HepG2 (cell line): ENCODE results near the gene NR2F6. TPM values are rescaled to one million over a fixed set of nuclear protein-coding genes. Genes with fewer than 3 reads are reported as not detected.
A peak's percentile ranks its signal among the peaks of the same experiment; 100 is the strongest.

ENCODE experiments used
- AHDC1 ChIP-seq: sonication (generic); formaldehyde crosslinking; IDR thresholded peaks from 2 replicates; pipeline ENCODE4 v1.5.1; 2020; ENCODE audit warnings: mild to moderate bottlenecking, missing genetic modification reagents, borderline replicate concordance
- CENPBD1 ChIP-seq: sonication (generic); formaldehyde crosslinking; IDR thresholded peaks from 2 replicates; pipeline ENCODE4 v1.8.0; 2022; ENCODE audit warnings: missing genetic modification reagents, low read depth, mild to moderate bottlenecking, borderline replicate concordance
- DNMT1 ChIP-seq: sonication (generic); formaldehyde crosslinking; IDR thresholded peaks from 2 replicates; pipeline ENCODE4 v1.5.1; 2020; ENCODE audit warnings: mild to moderate bottlenecking, missing genetic modification reagents
- GABPB1 ChIP-seq: IDR thresholded peaks from 2 replicates; pipeline ENCODE4 v1.6.1; 2016; ENCODE audit warnings: mild to moderate bottlenecking, missing genetic modification reagents, moderate library complexity, missing compliant biosample characterization
- MTF2 ChIP-seq: sonication (generic); formaldehyde crosslinking; IDR thresholded peaks from 2 replicates; pipeline ENCODE4 v1.5.0; 2020; ENCODE audit warnings: missing genetic modification reagents, borderline replicate concordance
- PAF1 ChIP-seq: IDR thresholded peaks from 2 replicates; pipeline ENCODE4 v1.6.1; 2016; ENCODE audit warnings: missing genetic modification reagents, missing compliant biosample characterization
- PBX2 ChIP-seq: IDR thresholded peaks from 2 replicates; pipeline ENCODE4 v1.6.1; 2016; ENCODE audit warnings: control low read depth
- RAD51 ChIP-seq: fragments of 450-650 bp; IDR thresholded peaks from 2 replicates; pipeline ENCODE4 v1.6.1; 2016; ENCODE audit warnings: borderline replicate concordance
- SAFB2 ChIP-seq: sonication (generic); formaldehyde crosslinking; IDR thresholded peaks from 2 replicates; pipeline ENCODE4 v1.5.1; 2020; ENCODE audit warnings: missing genetic modification reagents, low read depth, mild to moderate bottlenecking, borderline replicate concordance
- SOX5 ChIP-seq: IDR thresholded peaks from 2 replicates; pipeline ENCODE4 v1.6.1; 2016; ENCODE audit warnings: borderline replicate concordance
- SOX6 ChIP-seq, 2 experiments: fragments of 450-650 bp in 1 of 2; sonication (generic) in 1 of 2; formaldehyde crosslinking in 1 of 2; IDR thresholded peaks; 2 replicates each; pipeline versions ENCODE4 v1.4.0 to v1.6.1; 2017 to 2020; ENCODE audit warnings: antibody characterized with exemption in 1 of 2, mild to moderate bottlenecking in 1 of 2, missing genetic modification reagents in 1 of 2
- TCF7L2 ChIP-seq: IDR thresholded peaks from 2 replicates; pipeline ENCODE4 v1.6.1; 2011; ENCODE audit warnings: mild to moderate bottlenecking, low read depth, low read length, moderate library complexity
- THRA ChIP-seq: sonication (generic); formaldehyde crosslinking; IDR thresholded peaks from 2 replicates; pipeline ENCODE4 v1.4.0; 2020; ENCODE audit warnings: missing genetic modification reagents, borderline replicate concordance
- ZBTB25 ChIP-seq: IDR thresholded peaks from 2 replicates; pipeline ENCODE4 v1.6.1; 2018; ENCODE audit warnings: missing genetic modification reagents
- ZFX ChIP-seq: sonication (generic); formaldehyde crosslinking; IDR thresholded peaks from 2 replicates; pipeline ENCODE4 v1.4.0; 2020; ENCODE audit warnings: mild to moderate bottlenecking, low read depth, missing genetic modification reagents, moderate library complexity
- ZFYVE20 ChIP-seq: sonication (generic); formaldehyde crosslinking; IDR thresholded peaks from 2 replicates; pipeline ENCODE4 v1.8.0; 2023; ENCODE audit warnings: low read depth, mild to moderate bottlenecking, moderate library complexity, missing genetic modification reagents, borderline replicate concordance
- ZNF292 ChIP-seq: sonication (generic); formaldehyde crosslinking; IDR thresholded peaks from 2 replicates; pipeline ENCODE4 v1.8.1; 2022; ENCODE audit warnings: mild to moderate bottlenecking, low read depth, missing genetic modification reagents, borderline replicate concordance
- ZNF512 ChIP-seq: sonication (generic); formaldehyde crosslinking; IDR thresholded peaks from 2 replicates; pipeline ENCODE4 v1.4.0; 2020; ENCODE audit warnings: mild to moderate bottlenecking, missing genetic modification reagents
- ZNF768 ChIP-seq: sonication (generic); formaldehyde crosslinking; IDR thresholded peaks from 2 replicates; pipeline ENCODE4 v1.4.0; 2020; ENCODE audit warnings: missing genetic modification reagents
- polyA plus RNA-seq, 8 experiments: library from polyadenylated mRNA; depleted of rRNA in 3 of 8; stranded (reverse) in 7 of 8; unstranded in 1 of 8; fragments of >200 nt; fragmentation: Illumina TruSeq in 4 of 8; extraction: Trizol in 4 of 8; gene quantifications; 2 replicates each; pipeline versions ENCODE4 v1.2.1 to v1.2.3, GENCODE V29; 2011 to 2016; ENCODE audit warnings: low read depth in 4 of 8, missing spikeins in 1 of 8, mixed read lengths in 1 of 8; ENCODE audit not compliant: insufficient read depth in 1 of 8
- total RNA-seq, 5 experiments: library from RNA; depleted of rRNA; stranded (reverse); fragments of >200 nt; fragmentation: Illumina TruSeq; extraction: Trizol; gene quantifications; 2 replicates each; pipeline ENCODE4 v1.2.3, GENCODE V29; 2016; ENCODE audit warnings: low read depth in 1 of 5

Gene NR2F6
- total and polyA plus RNA-seq, 2 of the 13 experiments (the other 11 are each of a cell fraction or from before 2014, with no cell fraction given): 30.9 to 72.4 TPM

GRCh38 chr19:17264641-17264979, 18.9 kb upstream of the NR2F6 start, which contains the start of gene USHBP1 (continued):
- TF ChIP-seq AHDC1 (no peak), ZNF512 (CRISPR knock-in tag) (no peak), ZFX (CRISPR knock-in tag) (peak; percentile 41; the same call in 1 of the 2 replicates), SOX6 (IDR thresholded peaks at IDR 0.05) (no peak), SOX6 (CRISPR knock-in tag; IDR thresholded peaks at IDR 0.05) (peak; percentile 31; the same call in 1 of the 2 replicates), RAD51 (peak; percentile 93), TCF7L2 (no peak), DNMT1 (CRISPR knock-in tag) (no peak), GABPB1 (CRISPR knock-in tag) (peak; percentile 48; the same call in 1 of the 2 replicates), ZFYVE20 (CRISPR knock-in tag) (no peak), SOX5 (CRISPR knock-in tag) (peak; percentile 35; the same call in 1 of the 2 replicates), ZBTB25 (CRISPR knock-in tag) (no peak), ZNF292 (CRISPR knock-in tag) (no peak), PAF1 (CRISPR knock-in tag) (no peak), SAFB2 (CRISPR knock-in tag) (no peak), PBX2 (CRISPR knock-in tag) (no peak), CENPBD1 (CRISPR knock-in tag) (no peak), MTF2 (CRISPR knock-in tag) (no peak), ZNF768 (CRISPR knock-in tag) (peak; percentile 70), THRA (CRISPR knock-in tag) (no peak)
